ENCODE measurements around the gene ABTB2.
"Not testable (repeated sequence)": the region's sequence is repeated elsewhere in the genome, so short reads cannot be mapped to it uniquely, and the experiment has no call there.

ABTB2 gene

GRCh38 chr11:34262531-34263081 is 95.2 kb downstream of the ABTB2 start:
- DNase-seq (ENCODE audit: low read depth, low spot score) = no peak

- no peak for DNase-seq (ENCODE audit: low read depth, low spot score)
These were observed 96.0 kb downstream of the ABTB2 start for GRCh38 chr11:34261820-34262219.

- no peak for DNase-seq (ENCODE audit: low read depth, low spot score)
These were observed 96.7 kb downstream of the ABTB2 start for GRCh38 chr11:34261095-34261494.

GRCh38 chr11:34260072-34260575 is 97.7 kb downstream of the ABTB2 start:
- DNase-seq (ENCODE audit: low read depth, low spot score) = no peak

GRCh38 chr11:34259087-34259486 is 98.7 kb downstream of the ABTB2 start:
- DNase-seq (ENCODE audit: low read depth, low spot score) = no peak

GRCh38 chr11:34256626-34257025 is 101.2 kb downstream of the ABTB2 start:
- no peak for DNase-seq (ENCODE audit: low read depth, low spot score)

GRCh38 chr11:34256150-34256549 is 101.7 kb downstream of the ABTB2 start:
- DNase-seq (ENCODE audit: low read depth, low spot score) = no peak

GRCh38 chr11:34255101-34255500 is 102.7 kb downstream of the ABTB2 start:
- no peak for DNase-seq (ENCODE audit: low read depth, low spot score)

GRCh38 chr11:34254011-34254410 is 103.8 kb downstream of the ABTB2 start:
- no peak for DNase-seq (ENCODE audit: low read depth, low spot score)

GRCh38 chr11:34252651-34253050 is 105.2 kb downstream of the ABTB2 start:
- DNase-seq (ENCODE audit: low read depth, low spot score) = no peak

GRCh38 chr11:34252015-34252414 is 105.8 kb downstream of the ABTB2 start:
- no peak for DNase-seq (ENCODE audit: low read depth, low spot score)

- no peak for DNase-seq (ENCODE audit: low read depth, low spot score)
These were observed 106.2 kb downstream of the ABTB2 start for GRCh38 chr11:34251589-34251980.

GRCh38 chr11:34250732-34251588 is 106.8 kb downstream of the ABTB2 start:
- DNase-seq (ENCODE audit: low read depth, low spot score) = no peak

GRCh38 chr11:34250211-34250610 is 107.6 kb downstream of the ABTB2 start:
- no peak for DNase-seq (ENCODE audit: low read depth, low spot score)

- DNase-seq (ENCODE audit: low read depth, low spot score) = no peak
These were observed 108.4 kb downstream of the ABTB2 start for GRCh38 chr11:34249439-34249838.

- not testable (repeated sequence) for DNase-seq (ENCODE audit: low read depth, low spot score)
These were observed 111.3 kb downstream of the ABTB2 start for GRCh38 chr11:34246511-34246910.

- DNase-seq (ENCODE audit: low read depth, low spot score) = no peak
These were observed 112.8 kb downstream of the ABTB2 start for GRCh38 chr11:34245041-34245440.

GRCh38 chr11:34243600-34244464 is 114.0 kb downstream of the ABTB2 start:
- no peak for DNase-seq (ENCODE audit: low read depth, low spot score)

- DNase-seq (ENCODE audit: low read depth, low spot score) = no peak
These were observed 115.7 kb downstream of the ABTB2 start for GRCh38 chr11:34242037-34242625.

GRCh38 chr11:34240150-34240494 is 117.7 kb downstream of the ABTB2 start:
- DNase-seq (ENCODE audit: low read depth, low spot score) = no peak

- DNase-seq (ENCODE audit: low read depth, low spot score) = no peak
These were observed 118.2 kb downstream of the ABTB2 start for GRCh38 chr11:34239465-34240149.

Data from brain pericyte (primary cell).